MM.1S (cell line): ENCODE measurements around the gene SIK2.

Source experiments
- CTCF ChIP-seq: fragments of 300-600 bp; sonication (generic); IDR thresholded peaks from 2 replicates; pipeline ENCODE4 v1.5.1; 2016; ENCODE audit warnings: antibody characterized with exemption, low read length, mixed read lengths
- EZH2phosphoT487 ChIP-seq: fragments of 300-600 bp; sonication (generic); IDR thresholded peaks from 2 replicates; pipeline ENCODE4 v1.6.1; 2018; ENCODE audit warnings: antibody characterized with exemption, low read length

GRCh38 chr11:111731821-111732220 is 129.6 kb downstream of the SIK2 start:
- no peak for TF ChIP-seq CTCF
- TF ChIP-seq EZH2phosphoT487: no peak
